NB4 (cell line): Measurements from ENCODE around the gene FUCA1.
"Not testable (repeated sequence)": the region's sequence is repeated elsewhere in the genome, so short reads cannot be mapped to it uniquely, and the experiment has no call there.

Experiments
- CTCF ChIP-seq: IDR thresholded peaks from one replicate; pipeline ENCODE4 v1.5.1; 2012; ENCODE audit warnings: low read depth, low read length
- POLR2A ChIP-seq: IDR thresholded peaks from 2 replicates; pipeline ENCODE4 v1.6.1; 2011; ENCODE audit warnings: mild to moderate bottlenecking; ENCODE audit not compliant: insufficient read length; ENCODE audit errors: extremely low read depth

DNA sequence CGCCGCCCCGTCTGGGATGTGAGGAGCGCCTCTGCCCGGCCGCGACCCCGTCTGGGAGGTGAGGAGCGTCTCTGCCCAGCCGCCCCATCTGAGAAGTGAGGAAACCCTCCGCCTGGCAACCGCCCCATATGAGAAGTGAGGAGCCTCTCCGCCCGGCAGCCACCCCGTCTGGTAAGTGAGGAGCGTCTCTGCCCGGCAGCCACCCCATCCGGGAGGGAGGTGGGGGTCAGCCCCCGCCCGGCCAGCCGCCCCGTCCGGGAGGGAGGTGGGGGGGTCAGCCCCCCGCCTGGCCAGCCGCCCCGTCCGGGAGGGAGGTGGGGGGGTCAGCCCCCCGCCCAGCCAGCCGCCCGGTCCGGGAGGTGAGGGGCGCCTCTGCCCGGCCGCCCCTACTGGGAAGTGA is 15.0 kb downstream of the FUCA1 start:
- not testable (repeated sequence) for TF ChIP-seq CTCF, POLR2A
